B cell (primary cell): ENCODE data around the gene EED. TPM values are rescaled to one million over a fixed set of nuclear protein-coding genes. Genes with fewer than 3 reads are reported as not detected.
A peak's percentile ranks its signal among the peaks of the same experiment; 100 is the strongest.

Source experiments
- ATAC-seq: fragments of 200-7000 bp; cut with Tn5 transposase; one replicate; pipeline ENCODE4 v1.10.0; 2021; ENCODE audit warnings: low read depth, mild to moderate bottlenecking, moderate number of reproducible peaks, moderate library complexity
- CTCF ChIA-PET: fragments of 350-600 bp; sonication (Branson Sonifier 250); formaldehyde crosslinking; loops from one replicate; lab custom pipeline; 2021; ENCODE audit warnings: antibody characterized with exemption, inconsistent platforms; lab: Charles Lee
- POLR2A ChIA-PET: fragments of 350-600 bp; sonication (Branson Sonifier 250); formaldehyde crosslinking; loops from one replicate; lab custom pipeline; 2021; ENCODE audit warnings: antibody characterized with exemption; lab: Charles Lee
- DNase-seq: peaks from one replicate; pipeline ENCODE4 v3.0.0; 2013
- H2AFZ ChIP-seq: 2 replicates; pipeline ENCODE4 v1.6.1; 2012; ENCODE audit warnings: mild to moderate bottlenecking, low read depth, low read length; ENCODE audit not compliant: insufficient read depth, poor library complexity, severe bottlenecking
- H3K27ac ChIP-seq, 2 donors: 1 replicate in 1 of 2; 2 replicates in 1 of 2; pipeline ENCODE4 v1.5.1; 2012 to 2013; ENCODE audit warnings: low read length in 2 of 2, mild to moderate bottlenecking in 2 of 2, moderate library complexity in 1 of 2
- H3K27me3 ChIP-seq, 4 experiments: fragments of 200-600 bp in 1 of 4; sonication (generic) in 1 of 4; replicated peaks in 1 of 4; 1 replicate in 2 of 4; 2 replicates in 2 of 4; pipeline versions ENCODE4 v1.6.1 to v1.7.0; 2013 to 2016; ENCODE audit warnings: low read length in 3 of 4, mild to moderate bottlenecking in 2 of 4, mixed read lengths in 1 of 4, moderate library complexity in 1 of 4; ENCODE audit not compliant: insufficient read depth in 4 of 4, control insufficient read depth in 3 of 4; ENCODE audit errors: control extremely low read depth in 1 of 4
- H3K36me3 ChIP-seq, 2 experiments: replicated peaks in 1 of 2; 1 replicate in 1 of 2; 2 replicates in 1 of 2; pipeline versions ENCODE4 v1.6.1 to v1.7.1; 2013; ENCODE audit warnings: low read length in 1 of 2; ENCODE audit not compliant: insufficient read depth in 2 of 2, control insufficient read depth in 1 of 2; ENCODE audit errors: control extremely low read depth in 1 of 2, extremely low read depth in 1 of 2
- H3K4me1 ChIP-seq, 2 donors: fragments of 200-600 bp in 1 of 2; sonication (generic) in 1 of 2; 1 replicate in 1 of 2; 2 replicates in 1 of 2; pipeline versions ENCODE4 v1.5.1 to v1.6.1; 2013 to 2017; ENCODE audit warnings: low read length in 2 of 2; ENCODE audit not compliant: control insufficient read depth in 2 of 2, insufficient read depth in 2 of 2
- H3K4me2 ChIP-seq: replicated peaks from 2 replicates; pipeline ENCODE3; 2012; ENCODE audit warnings: mild to moderate bottlenecking, low read depth, low read length; ENCODE audit not compliant: poor library complexity, severe bottlenecking
- H3K4me3 ChIP-seq, 5 experiments: fragments of 200-600 bp in 1 of 5; sonication (generic) in 1 of 5; 1 replicate in 3 of 5; 2 replicates in 2 of 5; pipeline versions ENCODE4 v1.5.1 to v1.7.0; 2011 to 2016; ENCODE audit warnings: low read length in 4 of 5, mild to moderate bottlenecking in 4 of 5, low read depth in 2 of 5, control low read depth in 1 of 5, moderate library complexity in 1 of 5; ENCODE audit not compliant: insufficient read depth in 1 of 5; ENCODE audit errors: control extremely low read depth in 1 of 5, extremely low read depth in 1 of 5
- H3K79me2 ChIP-seq: fragments of 200-600 bp; sonication (generic); one replicate; pipeline ENCODE4 v1.6.0; 2016; ENCODE audit warnings: low read length; ENCODE audit not compliant: control insufficient read depth, insufficient read depth
- H3K9ac ChIP-seq: fragments of 200-600 bp; sonication (generic); 2 replicates; pipeline ENCODE4 v1.6.1; 2017; ENCODE audit warnings: mild to moderate bottlenecking, low read length, moderate library complexity
- H3K9me3 ChIP-seq, 3 donors: one replicate each; pipeline versions ENCODE4 v1.6.1 to v1.7.1; 2013; ENCODE audit warnings: low read length in 2 of 3; ENCODE audit not compliant: control insufficient read depth in 2 of 3, insufficient read depth in 1 of 3; ENCODE audit errors: control extremely low read depth in 1 of 3
- H4K20me1 ChIP-seq: 2 replicates; pipeline ENCODE4 v1.6.0; 2012; ENCODE audit warnings: mild to moderate bottlenecking, low read length; ENCODE audit not compliant: insufficient read depth, control insufficient read depth, poor library complexity, severe bottlenecking
- H3K27ac Mint-ChIP-seq: one replicate; pipeline ENCODE4 v1.8.0; 2021; ENCODE audit warnings: mixed read lengths
- H3K27me3 Mint-ChIP-seq: one replicate; pipeline ENCODE4 v1.8.0; 2021; ENCODE audit warnings: mixed read lengths
- H3K4me1 Mint-ChIP-seq: one replicate; pipeline ENCODE4 v1.8.0; 2021; ENCODE audit warnings: mixed read lengths
- H3K4me3 Mint-ChIP-seq: one replicate; pipeline ENCODE4 v1.8.0; 2021; ENCODE audit warnings: mixed read lengths
- H3K9me3 Mint-ChIP-seq: one replicate; pipeline ENCODE4 v1.8.0; 2022; ENCODE audit warnings: mixed read lengths; ENCODE audit not compliant: insufficient read depth
- CTCF ChIP-seq: fragments of 200-600 bp; IDR thresholded peaks from one replicate; pipeline ENCODE4 v1.8.0; 2022; ENCODE audit warnings: antibody characterized with exemption, mild to moderate bottlenecking
- EZH2 ChIP-seq: IDR thresholded peaks from 2 replicates; pipeline ENCODE4 v1.6.1; 2012; ENCODE audit warnings: borderline replicate concordance, low read depth, mild to moderate bottlenecking, moderate library complexity, low read length; ENCODE audit not compliant: insufficient read depth, poor library complexity, severe bottlenecking
- WGBS: methylation state at CpG from one replicate; pipeline ENCODE4 v1.1.5; 2013; ENCODE audit warnings: missing lambda C conversion rate; ENCODE audit not compliant: insufficient coverage; 5-methylcytosine and 5-hydroxymethylcytosine counted together
- intact Hi-C: fragments of 100-400 bp; cut with micrococcal nuclease; formaldehyde crosslinking; loops from one replicate; pipeline ENCODE4 v1.10.0; 2022
- polyA plus RNA-seq: library from polyadenylated mRNA; depleted of rRNA; stranded (reverse); fragments of >200 nt; gene quantifications from 2 replicates; pipeline ENCODE4 v1.2.3, GENCODE V29; 2012
- total RNA-seq, 2 donors: library from RNA; stranded (reverse); fragments of 120-200 nt in 1 of 2; gene quantifications; 1 replicate in 1 of 2; 2 replicates in 1 of 2; pipeline versions ENCODE4 v1.2.3 to v1.2.4, GENCODE V29; 2013 to 2022

Gene EED
- total and polyA plus RNA-seq, 2 donors (not counting 1 experiment from before 2014, with no cell fraction given): 21.8 to 49.5 TPM

GRCh38 chr11:86274503-86274902 lies 29.9 kb downstream of the EED start:
- CTCF ChIA-PET: no interaction called here
- no peak overlapping the region for H3K4me3 Mint-ChIP-seq

GRCh38 chr11:86274999-86275398 lies 30.4 kb downstream of the EED start:
- Histone ChIP-seq H3K27ac (no peak overlapping the region), H3K4me2 (no peak overlapping the region), H3K4me3 (no peak overlapping the region), H3K36me3 (peaks cover 13 to 81% of the 10 kb centered on the region in 2 experiments), H3K9ac (no peak overlapping the region), H3K79me2 (peaks cover 40% of the 10 kb centered on the region), H3K27me3 (no peaks in the 10 kb centered on the region), H4K20me1 (peaks cover 13% of the 10 kb centered on the region), H2AFZ (no peak overlapping the region), H3K4me1 (no peaks in the 10 kb centered on the region), H3K9me3 (no peaks in the 10 kb centered on the region)
- no peak for DNase-seq
- no peak for ATAC-seq
- TF ChIP-seq EZH2: no peak
- no peak for TF ChIP-seq CTCF
- ChIA-PET POLR2A (no interaction called here), CTCF (no interaction called here)
- no CpG with 5 or more reads among the region's 4 CpGs for WGBS
- no peak overlapping the region for H3K27ac Mint-ChIP-seq
- peaks cover 4% of the 10 kb centered on the region for H3K9me3 Mint-ChIP-seq
- H3K27me3 Mint-ChIP-seq: no peaks in the 10 kb centered on the region
- H3K4me1 Mint-ChIP-seq: peaks cover 11% of the 10 kb centered on the region
- no peak overlapping the region for H3K4me3 Mint-ChIP-seq
- intact Hi-C loops: no loop called here

More at GRCh38 chr11:86274503-86274902, 29.9 kb downstream of the EED start:
- H3K79me2 ChIP-seq: peaks cover 44% of the 10 kb centered on the region
- no peak overlapping the region for H2AFZ ChIP-seq
- Mint-ChIP-seq H3K9me3 (peaks cover 7% of the 10 kb centered on the region), H3K4me1 (peaks cover 11% of the 10 kb centered on the region), H3K27me3 (no peaks in the 10 kb centered on the region), H3K27ac (peak overlapping the region; percentile 26)
- DNase-seq: peak; percentile 31
- TF ChIP-seq CTCF: no peak
- no peak overlapping the region for H3K9ac ChIP-seq
- no peaks in the 10 kb centered on the region for H3K4me1 ChIP-seq
- peaks cover 0 to 1% (median 0%) of the 10 kb centered on the region in 3 donors for H3K9me3 ChIP-seq
- 100% methylated on average over 3 of the region's 6 CpGs for WGBS
- H3K4me3 ChIP-seq: no peak overlapping the region
- H3K27me3 ChIP-seq: no peaks in the 10 kb centered on the region
- intact Hi-C loops: no loop called here
- peaks cover 13% of the 10 kb centered on the region for H4K20me1 ChIP-seq
- peaks cover 17 to 81% of the 10 kb centered on the region in 2 experiments for H3K36me3 ChIP-seq
- ATAC-seq: peak; percentile 33
- no peak overlapping the region for H3K4me2 ChIP-seq
- POLR2A ChIA-PET: no interaction called here
- no peak overlapping the region for H3K27ac ChIP-seq
